ENCODE results near the gene LILRA5. TPM values are rescaled to one million over a fixed set of nuclear protein-coding genes. Genes with fewer than 3 reads are reported as not detected.

Gene LILRA5
- total and polyA plus RNA-seq, 10 of the 15 experiments (the other 5 are each of a cell fraction or from before 2014, with no cell fraction given): 0.05 to 1.2 (median 0.36) TPM; not detected in 4

DNA sequence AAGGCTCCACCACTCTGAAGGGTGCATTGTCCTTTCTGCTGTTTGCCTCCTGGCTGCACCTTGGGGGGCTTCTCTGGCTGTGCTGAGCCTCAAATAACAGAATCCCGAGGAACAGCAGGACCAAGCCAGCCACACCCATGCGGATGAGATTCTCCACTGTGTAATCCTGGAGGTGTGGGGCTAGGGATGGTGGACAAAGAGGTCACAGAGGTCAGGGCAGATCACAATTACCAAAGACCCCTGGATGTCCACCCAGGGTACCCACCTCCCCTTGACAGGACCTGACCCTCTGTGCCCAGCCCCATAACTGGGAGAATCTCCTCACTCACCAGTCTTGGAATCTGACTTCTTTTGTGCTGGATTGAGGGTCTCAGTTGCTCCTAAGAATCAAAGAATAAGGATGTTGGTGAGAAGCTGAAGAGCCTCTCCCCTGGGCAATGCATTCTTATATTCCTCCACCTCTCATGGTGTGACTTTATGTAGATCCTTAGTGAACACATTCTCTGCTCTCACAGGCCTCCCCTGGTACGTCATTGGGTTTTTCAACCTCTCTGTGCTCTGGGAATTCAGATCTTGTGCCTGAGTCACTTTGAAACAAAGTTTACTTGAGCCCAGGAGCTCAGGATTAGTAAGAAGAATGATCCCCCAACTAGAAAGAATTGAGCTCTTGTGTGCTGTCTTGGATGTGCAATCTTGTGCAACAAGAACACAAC lies 20.8 kb upstream of the LILRA5 start:
- intact Hi-C loops (cut with micrococcal nuclease; ENCODE audit: unreplicated experiment): no loop called here
- Histone ChIP-seq H3K4me1 (ENCODE audit: control insufficient read depth, insufficient read depth, low read length) (no peaks in the 10 kb centered on the region), H3K27me3 (replicated peaks in 1 of 2; ENCODE audit: control insufficient read depth in 2 of 2, insufficient read depth in 2 of 2, low read length in 1 of 2) (0 out of 4 replicates have a peak, but pooled peaks cover 0 to under 1% of the 10 kb centered on the region in 2 experiments), H2AFZ (ENCODE audit: control insufficient read depth, low read depth, low read length) (no peak overlapping the region), H3K79me2 (ENCODE audit: control insufficient read depth, insufficient read depth, low read length) (no peaks in the 10 kb centered on the region), H4K20me1 (ENCODE audit: control insufficient read depth, insufficient read depth) (no peaks in the 10 kb centered on the region), H3K4me3 (no peak overlapping the region), H3K9ac (ENCODE audit: control insufficient read depth, insufficient read depth, low read length) (no peak overlapping the region), H3K27ac (ENCODE audit: control insufficient read depth, insufficient read depth) (no peak overlapping the region), H3K9me3 (replicated peaks; ENCODE audit: control insufficient read depth, insufficient read depth, low read length) (no peaks in the 10 kb centered on the region; the same call in 2 of the 3 replicates), H3K4me2 (ENCODE audit: control insufficient read depth, insufficient read depth) (no peak overlapping the region), H3K36me3 (ENCODE audit: control insufficient read depth in 2 of 2, insufficient read depth in 2 of 2, low read length in 1 of 2) (no peaks in the 10 kb centered on the region)
- SMC1A ChIA-PET (ENCODE audit: uncharacterized antibody, unreplicated experiment): interaction anchor here (0.8 to 1.7 kb wide), 6 partner anchors 9 to 55 kb away, joined by 3 to 5 read pairs (median 4); no protein-coding TSS in a partner anchor
- DNase-seq (ENCODE audit: low read depth, low spot score): no peak
- in situ Hi-C loops (cut with MboI): no loop called here
- RAD21 ChIA-PET (ENCODE audit: unreplicated experiment): interaction anchor here (0.8 to 1.3 kb wide), 3 partner anchors 12 to 55 kb away, joined by 3 to 6 read pairs (median 4); partner anchors contain the start of gene LAIR1
- WGBS (ENCODE audit: insufficient coverage, insufficient replicate concordance, low lambda C conversion rate, missing lambda C conversion rate): 2% methylated on average over 3 of the region's 3 CpGs
- CTCF ChIA-PET: interaction anchor here (0.8 to 1.6 kb wide), 4 partner anchors 9 to 57 kb away, joined by 4 to 7 read pairs (median 4); no protein-coding TSS in a partner anchor
- BruUV-seq (replicated peaks): TSS peak; percentile 94
- FAIRE-seq: peak; percentile 47
- POLR2A ChIA-PET: interaction anchor here (0.8 to 2.3 kb wide), 3 partner anchors 12 to 37 kb away, joined by 3 to 12 read pairs (median 3); no protein-coding TSS in a partner anchor
- peak; percentile 67 for ATAC-seq
- TF ChIP-seq, protein P1, sequence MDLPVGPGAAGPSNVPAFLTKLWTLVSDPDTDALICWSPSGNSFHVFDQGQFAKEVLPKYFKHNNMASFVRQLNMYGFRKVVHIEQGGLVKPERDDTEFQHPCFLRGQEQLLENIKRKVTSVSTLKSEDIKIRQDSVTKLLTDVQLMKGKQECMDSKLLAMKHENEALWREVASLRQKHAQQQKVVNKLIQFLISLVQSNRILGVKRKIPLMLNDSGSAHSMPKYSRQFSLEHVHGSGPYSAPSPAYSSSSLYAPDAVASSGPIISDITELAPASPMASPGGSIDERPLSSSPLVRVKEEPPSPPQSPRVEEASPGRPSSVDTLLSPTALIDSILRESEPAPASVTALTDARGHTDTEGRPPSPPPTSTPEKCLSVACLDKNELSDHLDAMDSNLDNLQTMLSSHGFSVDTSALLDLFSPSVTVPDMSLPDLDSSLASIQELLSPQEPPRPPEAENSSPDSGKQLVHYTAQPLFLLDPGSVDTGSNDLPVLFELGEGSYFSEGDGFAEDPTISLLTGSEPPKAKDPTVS (IDR thresholded peaks at IDR 0.05; ENCODE audit: low read depth, low read length): no peak
- TF ChIP-seq CHD1 (IDR thresholded peaks at IDR 0.05; ENCODE audit: low read depth, low read length): no peak
- TF ChIP-seq RFX5 (IDR thresholded peaks at IDR 0.05; ENCODE audit: low read depth, low read length): no peak
- TF ChIP-seq, protein P2, sequence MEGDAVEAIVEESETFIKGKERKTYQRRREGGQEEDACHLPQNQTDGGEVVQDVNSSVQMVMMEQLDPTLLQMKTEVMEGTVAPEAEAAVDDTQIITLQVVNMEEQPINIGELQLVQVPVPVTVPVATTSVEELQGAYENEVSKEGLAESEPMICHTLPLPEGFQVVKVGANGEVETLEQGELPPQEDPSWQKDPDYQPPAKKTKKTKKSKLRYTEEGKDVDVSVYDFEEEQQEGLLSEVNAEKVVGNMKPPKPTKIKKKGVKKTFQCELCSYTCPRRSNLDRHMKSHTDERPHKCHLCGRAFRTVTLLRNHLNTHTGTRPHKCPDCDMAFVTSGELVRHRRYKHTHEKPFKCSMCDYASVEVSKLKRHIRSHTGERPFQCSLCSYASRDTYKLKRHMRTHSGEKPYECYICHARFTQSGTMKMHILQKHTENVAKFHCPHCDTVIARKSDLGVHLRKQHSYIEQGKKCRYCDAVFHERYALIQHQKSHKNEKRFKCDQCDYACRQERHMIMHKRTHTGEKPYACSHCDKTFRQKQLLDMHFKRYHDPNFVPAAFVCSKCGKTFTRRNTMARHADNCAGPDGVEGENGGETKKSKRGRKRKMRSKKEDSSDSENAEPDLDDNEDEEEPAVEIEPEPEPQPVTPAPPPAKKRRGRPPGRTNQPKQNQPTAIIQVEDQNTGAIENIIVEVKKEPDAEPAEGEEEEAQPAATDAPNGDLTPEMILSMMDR (IDR thresholded peaks at IDR 0.05 in 2 of 3, conservative IDR thresholded peaks at IDR 0.05 in 1 of 3; ENCODE audit: control insufficient read depth in 2 of 3, extremely low read depth in 1 of 3, insufficient read depth in 1 of 3, low read depth in 3 of 3, low read length in 3 of 3): no peak
- no peak for TF ChIP-seq NFYB (IDR thresholded peaks at IDR 0.05; ENCODE audit: insufficient read depth, low read depth, low read length)
- no peak for TF ChIP-seq SRF (IDR thresholded peaks at IDR 0.05; ENCODE audit: low read depth in 2 of 2, low read length in 2 of 2)
- TF ChIP-seq EP300 (IDR thresholded peaks at IDR 0.05; ENCODE audit: borderline replicate concordance in 1 of 2, control insufficient read depth in 1 of 2, low read depth in 2 of 2, low read length in 2 of 2): no peak
- TF ChIP-seq PML (IDR thresholded peaks at IDR 0.05; ENCODE audit: low read length): no peak
- no peak for TF ChIP-seq CBFB (IDR thresholded peaks at IDR 0.05; ENCODE audit: low read depth)
- TF ChIP-seq RAD51 (IDR thresholded peaks at IDR 0.05): no peak
- TF ChIP-seq, protein P3, sequence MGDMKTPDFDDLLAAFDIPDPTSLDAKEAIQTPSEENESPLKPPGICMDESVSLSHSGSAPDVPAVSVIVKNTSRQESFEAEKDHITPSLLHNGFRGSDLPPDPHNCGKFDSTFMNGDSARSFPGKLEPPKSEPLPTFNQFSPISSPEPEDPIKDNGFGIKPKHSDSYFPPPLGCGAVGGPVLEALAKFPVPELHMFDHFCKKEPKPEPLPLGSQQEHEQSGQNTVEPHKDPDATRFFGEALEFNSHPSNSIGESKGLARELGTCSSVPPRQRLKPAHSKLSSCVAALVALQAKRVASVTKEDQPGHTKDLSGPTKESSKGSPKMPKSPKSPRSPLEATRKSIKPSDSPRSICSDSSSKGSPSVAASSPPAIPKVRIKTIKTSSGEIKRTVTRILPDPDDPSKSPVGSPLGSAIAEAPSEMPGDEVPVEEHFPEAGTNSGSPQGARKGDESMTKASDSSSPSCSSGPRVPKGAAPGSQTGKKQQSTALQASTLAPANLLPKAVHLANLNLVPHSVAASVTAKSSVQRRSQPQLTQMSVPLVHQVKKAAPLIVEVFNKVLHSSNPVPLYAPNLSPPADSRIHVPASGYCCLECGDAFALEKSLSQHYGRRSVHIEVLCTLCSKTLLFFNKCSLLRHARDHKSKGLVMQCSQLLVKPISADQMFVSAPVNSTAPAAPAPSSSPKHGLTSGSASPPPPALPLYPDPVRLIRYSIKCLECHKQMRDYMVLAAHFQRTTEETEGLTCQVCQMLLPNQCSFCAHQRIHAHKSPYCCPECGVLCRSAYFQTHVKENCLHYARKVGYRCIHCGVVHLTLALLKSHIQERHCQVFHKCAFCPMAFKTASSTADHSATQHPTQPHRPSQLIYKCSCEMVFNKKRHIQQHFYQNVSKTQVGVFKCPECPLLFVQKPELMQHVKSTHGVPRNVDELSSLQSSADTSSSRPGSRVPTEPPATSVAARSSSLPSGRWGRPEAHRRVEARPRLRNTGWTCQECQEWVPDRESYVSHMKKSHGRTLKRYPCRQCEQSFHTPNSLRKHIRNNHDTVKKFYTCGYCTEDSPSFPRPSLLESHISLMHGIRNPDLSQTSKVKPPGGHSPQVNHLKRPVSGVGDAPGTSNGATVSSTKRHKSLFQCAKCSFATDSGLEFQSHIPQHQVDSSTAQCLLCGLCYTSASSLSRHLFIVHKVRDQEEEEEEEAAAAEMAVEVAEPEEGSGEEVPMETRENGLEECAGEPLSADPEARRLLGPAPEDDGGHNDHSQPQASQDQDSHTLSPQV (IDR thresholded peaks at IDR 0.05): no peak
- 0 out of 2 replicates have a peak, but pooled peaks have one; percentile 31 for TF ChIP-seq CREM (IDR thresholded peaks at IDR 0.05; ENCODE audit: low read depth)
- no peak for TF ChIP-seq STAT3 (IDR thresholded peaks at IDR 0.05; ENCODE audit: low read depth, low read length)
